ENCODE measurements around the gene CARD14.
"Not testable (repeated sequence)": the region's sequence is repeated elsewhere in the genome, so short reads cannot be mapped to it uniquely, and the experiment has no call there.

Gene CARD14

DNA sequence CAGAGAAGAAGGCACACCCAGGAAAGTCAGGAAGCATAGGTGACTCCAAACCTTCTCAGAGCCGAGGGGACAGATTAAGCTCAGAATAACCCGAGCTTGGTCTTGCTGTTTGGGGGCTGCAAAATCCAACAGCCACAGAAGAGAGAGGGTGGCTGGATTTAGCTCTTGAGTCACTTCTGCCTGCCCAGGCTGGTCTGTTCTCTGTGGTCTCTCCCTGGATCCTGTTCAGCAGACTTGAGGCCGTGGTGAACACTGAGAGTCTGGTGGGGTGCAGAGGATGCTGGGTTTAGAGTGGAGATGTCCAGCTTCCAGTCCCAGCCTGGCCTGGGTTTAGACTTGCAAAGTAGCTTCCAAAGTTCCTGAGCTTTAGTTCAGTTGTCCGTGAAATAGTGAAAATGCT, 59.2 kb downstream of the CARD14 start:
- DNase-seq, result no peak

- DNase-seq, result no peak
Observed at GRCh38 chr17:80232438-80232837, 62.6 kb downstream of the CARD14 start.

DNA sequence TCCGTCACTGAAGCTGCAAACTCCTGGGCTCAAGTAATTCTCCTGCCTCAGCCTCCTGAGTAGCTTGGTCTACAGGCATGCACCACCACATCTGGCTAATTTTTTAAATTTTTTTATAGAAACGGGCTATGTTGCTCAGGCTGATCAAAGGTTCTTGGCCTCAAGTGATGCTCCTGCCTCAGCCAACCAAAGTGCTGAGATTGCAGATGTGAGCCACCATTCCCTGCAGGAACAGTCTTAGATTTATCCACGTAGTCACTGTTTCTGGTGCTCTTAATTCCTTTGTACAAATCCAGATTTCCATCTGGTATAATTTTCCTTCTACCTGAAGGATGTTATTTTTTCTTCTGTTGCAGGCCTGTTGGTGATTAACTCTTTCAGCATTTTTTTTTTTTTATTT, 63.4 kb downstream of the CARD14 start:
- no peak for DNase-seq

DNA sequence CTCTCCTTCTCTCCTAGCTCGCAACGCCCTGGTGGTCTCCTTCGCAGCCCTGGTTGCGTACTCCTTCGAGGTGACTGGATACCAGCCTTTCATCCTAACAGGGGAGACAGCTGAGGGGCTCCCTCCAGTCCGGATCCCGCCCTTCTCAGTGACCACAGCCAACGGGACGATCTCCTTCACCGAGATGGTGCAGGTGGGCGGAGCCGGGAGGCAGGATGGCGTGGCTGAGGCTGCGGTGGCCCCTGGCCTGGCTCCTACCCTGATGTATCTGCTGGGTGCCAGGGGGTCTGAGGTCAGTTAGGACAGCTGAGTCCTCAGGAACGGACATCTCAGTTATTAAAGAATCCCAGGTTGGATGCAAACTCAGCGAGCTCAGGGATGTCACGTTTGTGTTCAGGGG, 67.1 kb downstream of the CARD14 start:
- no peak for DNase-seq

- no peak for DNase-seq
Observed at GRCh38 chr17:80237386-80237785, 67.6 kb downstream of the CARD14 start.

DNA sequence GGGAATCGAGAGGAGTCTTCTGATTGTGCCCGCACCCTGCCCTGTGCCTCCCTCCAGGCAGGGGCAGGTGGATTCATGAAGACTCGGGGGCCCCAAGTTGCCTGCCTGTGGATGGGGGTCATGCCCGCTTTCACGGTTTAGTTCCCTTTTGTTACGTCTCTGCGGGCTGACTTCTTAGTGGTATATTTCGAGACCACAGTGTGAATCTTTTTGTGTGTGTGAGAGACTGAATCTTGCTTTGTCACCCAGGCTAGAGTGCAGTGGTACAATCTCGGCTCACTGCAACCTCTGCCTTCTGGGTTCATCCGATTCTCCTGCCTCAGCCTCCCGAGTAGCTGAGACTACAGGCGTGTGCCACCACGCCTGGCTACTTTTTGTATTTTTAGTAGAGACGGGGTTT, 72.7 kb downstream of the CARD14 start:
- no peak for DNase-seq

GRCh38 chr17:80243526-80244433, 74.0 kb downstream of the CARD14 start:
- no peak for DNase-seq

DNA sequence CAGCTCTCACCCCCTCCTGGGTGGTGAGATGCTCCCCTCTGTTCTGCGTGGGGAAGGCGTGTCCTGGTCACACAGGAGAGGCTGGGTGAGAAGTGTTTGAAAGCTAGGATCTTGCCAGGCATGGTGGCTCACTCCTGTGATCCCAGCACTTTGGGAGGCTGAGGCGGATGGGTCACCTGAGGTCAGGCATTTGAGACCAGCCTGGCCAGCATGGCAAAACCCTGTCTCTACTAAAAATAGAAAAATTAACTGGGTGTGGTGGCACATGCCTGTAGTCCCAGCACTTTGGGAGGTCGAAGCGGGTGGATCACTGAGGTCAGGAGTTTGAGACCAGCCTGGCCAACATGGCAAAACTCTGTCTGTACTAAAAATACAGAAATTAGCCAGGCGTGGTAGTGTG, 74.6 kb downstream of the CARD14 start:
- not testable (repeated sequence) for DNase-seq

DNA sequence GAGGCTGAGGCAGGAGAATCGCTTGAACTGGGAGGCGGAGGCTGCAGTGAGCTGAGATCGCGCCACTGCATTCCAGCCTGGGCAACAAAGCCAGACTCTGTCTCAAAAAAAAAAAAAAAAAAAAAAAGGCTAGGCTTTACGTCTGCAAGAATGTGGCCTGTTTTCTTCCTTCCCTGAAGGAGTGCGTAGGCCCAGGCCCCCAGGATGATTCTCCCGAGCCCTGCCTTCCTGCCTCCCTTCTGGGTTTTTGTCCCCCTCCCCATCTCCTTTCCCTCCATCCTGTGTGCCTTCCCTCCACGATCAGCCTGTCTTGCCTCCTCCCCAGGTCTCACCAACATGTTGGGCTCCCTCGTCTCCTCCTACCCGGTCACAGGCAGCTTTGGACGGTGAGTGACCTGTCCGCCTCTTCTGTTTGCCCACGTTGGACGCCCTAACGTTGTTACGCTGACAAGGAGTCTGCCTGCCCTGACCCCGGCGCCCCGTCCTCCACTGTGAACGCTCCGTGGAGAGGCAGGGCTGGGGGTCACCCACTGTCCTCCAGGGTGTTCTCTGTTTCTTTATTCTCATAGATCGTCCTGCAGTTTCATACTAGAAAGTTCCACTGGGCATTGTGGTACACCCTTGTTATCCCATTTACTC, 75.2 kb downstream of the CARD14 start:
- DNase-seq, result no peak

DNA sequence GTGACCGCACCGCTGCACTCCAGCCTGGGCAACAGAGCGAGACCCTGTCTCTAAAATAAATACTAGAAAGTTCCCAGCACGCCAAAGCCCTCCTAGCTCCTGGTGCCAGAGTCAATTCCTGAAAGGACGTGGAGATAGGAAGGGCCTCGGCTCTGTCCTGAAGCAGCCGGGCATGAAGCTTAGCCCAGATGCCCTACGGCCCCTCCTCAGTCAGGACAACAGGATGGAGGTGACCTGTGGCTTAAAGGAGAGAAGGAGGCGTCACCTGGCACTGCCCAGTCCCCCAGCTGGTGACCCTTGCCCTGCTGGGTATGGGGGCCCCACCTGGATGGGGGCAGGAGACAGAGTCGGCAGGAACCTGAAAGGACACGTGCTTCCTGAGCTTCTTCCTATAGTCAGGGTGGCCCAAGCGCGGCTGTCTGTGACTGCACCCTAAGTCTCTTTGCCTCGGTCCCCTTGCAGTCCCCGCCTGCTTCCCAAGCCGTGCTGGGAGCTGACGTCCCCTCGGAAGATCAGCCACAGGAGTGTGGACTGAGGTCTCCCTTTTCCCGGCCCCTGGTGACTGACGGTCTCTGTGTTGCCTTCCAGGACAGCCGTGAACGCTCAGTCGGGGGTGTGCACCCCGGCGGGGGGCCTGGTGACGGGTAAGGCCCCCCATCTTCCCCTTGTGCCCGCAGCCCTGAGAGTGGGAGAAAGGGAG, 75.9 kb downstream of the CARD14 start:
- no peak for DNase-seq

DNA sequence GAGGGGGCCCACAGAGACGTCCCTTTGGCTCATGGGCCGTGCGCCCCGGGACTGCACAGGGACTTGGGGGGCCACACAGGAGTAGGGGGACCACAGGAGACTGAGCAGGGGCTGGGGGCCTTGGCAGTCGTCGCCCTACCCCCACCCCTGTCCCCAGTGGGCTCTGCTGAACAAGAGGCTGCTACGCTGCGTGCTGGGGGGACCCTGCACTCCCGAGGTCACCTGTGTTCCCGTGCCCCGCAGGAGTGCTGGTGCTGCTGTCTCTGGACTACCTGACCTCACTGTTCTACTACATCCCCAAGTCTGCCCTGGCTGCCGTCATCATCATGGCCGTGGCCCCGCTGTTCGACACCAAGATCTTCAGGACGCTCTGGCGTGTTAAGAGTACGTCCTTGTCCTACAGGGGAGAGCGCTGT, 76.4 kb downstream of the CARD14 start:
- no peak for DNase-seq

DNA sequence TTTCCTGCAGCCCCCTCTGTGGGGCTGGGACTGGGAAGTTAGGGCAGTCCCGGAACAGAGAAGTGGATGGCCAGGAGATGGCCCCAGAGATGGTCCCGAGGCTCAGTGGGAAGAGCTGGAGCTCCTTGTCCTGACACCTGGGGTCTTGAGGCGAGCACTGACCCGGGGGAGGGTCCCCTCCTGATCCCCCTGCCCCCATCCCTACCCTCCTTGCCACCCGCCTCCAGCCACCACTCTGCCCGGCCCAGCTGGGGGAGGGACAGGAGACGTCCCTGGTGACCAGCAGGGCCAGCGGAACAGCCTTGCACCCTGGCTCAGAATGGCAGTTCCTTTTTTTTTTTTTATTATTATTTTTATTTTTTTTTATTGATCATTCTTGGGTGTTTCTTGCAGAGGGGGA, 76.9 kb downstream of the CARD14 start:
- no peak for DNase-seq

GRCh38 chr17:80247561-80247960, 77.7 kb downstream of the CARD14 start:
- no peak for DNase-seq

- DNase-seq, result no peak
Observed at GRCh38 chr17:80248001-80248893, 78.4 kb downstream of the CARD14 start.

DNA sequence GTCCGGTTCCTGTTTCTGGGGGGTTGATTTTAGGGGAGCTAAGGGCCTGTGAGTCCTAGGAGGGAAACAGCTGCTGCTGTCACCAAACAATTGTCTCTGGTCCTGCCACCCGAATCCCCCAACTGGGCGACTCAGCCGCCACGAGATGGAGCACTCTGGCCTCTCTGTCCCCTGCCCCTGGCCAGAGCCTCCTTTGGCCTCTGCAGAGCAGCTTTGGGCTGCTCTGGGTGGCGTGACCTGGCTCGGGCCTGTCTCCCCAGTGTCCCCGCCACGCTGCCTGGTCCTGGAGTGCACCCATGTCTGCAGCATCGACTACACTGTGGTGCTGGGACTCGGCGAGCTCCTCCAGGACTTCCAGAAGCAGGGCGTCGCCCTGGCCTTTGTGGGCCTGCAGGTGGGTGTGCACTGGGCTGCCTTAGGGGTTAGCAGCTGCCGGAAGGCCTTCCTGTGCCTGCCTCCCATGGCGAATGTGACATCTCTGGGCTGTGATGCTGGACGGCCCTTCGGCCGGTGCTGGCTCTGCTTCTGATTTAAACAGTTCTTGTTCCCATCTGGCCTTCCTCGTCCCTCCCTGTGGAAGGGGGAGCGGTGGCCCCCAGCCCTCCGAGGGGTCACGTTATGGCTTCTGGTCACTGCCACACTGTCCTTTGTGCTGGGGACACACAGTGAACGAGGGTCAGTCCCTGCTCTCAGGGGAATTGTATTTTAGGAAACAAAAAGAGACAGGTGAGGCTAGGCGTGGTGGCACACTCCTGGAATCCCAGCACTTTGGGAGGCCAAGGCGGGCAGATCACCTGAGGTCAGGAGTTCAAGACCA, 79.3 kb downstream of the CARD14 start:
- DNase-seq, result no peak

DNA sequence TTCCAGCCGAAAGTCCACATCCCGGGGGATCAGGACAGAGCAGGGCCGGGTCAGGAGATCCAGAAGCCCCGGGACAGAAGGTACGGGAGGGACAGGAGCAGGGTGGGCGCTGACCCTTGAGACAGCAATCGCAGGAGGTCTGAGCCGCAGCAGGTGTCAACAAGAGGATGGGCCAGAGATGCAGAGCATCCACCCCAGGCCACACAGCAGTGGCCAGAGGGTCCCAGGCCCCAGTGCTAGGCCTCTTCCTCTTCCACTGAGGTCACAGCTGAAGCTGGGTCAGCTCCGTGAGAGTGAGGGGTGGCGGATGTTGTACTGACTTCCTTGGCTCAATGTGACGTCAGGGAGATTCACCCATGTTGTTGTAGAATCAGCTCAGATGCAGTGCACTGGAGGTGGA, 82.1 kb downstream of the CARD14 start:
- DNase-seq, result no peak

GRCh38 chr17:80252871-80253270, 83.0 kb downstream of the CARD14 start:
- DNase-seq, result peak; percentile 83

DNA sequence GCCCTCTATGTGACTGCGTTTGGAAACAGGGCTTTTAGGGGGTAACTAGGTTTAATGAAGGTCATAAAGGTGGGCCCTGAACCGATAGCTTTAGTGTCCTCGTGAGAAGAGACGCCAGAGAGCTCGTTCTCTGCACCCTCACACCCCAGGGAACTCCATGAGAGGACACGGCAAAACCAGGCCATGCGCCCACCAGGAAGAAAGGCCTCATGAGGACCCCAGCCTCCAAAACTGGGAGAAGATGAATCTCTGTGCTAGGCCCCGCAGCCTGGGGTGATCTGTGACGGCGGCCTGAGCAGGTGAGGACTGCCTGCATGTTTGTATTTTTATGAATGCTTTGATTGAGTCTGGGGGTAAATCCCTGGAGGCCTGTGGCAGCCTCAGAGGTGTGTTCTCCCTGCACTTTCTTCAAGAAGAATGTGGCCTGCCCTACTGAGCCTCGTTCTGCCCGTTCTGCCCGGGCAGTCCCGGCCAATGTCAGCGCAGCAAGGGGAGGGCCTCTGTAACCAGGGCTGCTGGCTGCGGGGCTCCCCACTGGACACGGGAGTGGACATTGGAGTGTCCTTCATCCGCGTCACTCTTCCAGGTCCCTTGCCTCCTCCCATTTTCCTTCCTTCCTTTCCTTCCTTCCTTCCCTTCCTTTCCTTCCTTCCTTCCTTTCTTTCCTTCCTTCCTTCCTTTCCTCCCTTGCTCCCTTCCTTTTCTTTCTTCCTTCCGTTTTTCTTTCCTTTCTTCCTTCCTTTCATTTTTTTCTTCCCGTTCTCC, 84.0 kb downstream of the CARD14 start:
- DNase-seq, result no peak

DNA sequence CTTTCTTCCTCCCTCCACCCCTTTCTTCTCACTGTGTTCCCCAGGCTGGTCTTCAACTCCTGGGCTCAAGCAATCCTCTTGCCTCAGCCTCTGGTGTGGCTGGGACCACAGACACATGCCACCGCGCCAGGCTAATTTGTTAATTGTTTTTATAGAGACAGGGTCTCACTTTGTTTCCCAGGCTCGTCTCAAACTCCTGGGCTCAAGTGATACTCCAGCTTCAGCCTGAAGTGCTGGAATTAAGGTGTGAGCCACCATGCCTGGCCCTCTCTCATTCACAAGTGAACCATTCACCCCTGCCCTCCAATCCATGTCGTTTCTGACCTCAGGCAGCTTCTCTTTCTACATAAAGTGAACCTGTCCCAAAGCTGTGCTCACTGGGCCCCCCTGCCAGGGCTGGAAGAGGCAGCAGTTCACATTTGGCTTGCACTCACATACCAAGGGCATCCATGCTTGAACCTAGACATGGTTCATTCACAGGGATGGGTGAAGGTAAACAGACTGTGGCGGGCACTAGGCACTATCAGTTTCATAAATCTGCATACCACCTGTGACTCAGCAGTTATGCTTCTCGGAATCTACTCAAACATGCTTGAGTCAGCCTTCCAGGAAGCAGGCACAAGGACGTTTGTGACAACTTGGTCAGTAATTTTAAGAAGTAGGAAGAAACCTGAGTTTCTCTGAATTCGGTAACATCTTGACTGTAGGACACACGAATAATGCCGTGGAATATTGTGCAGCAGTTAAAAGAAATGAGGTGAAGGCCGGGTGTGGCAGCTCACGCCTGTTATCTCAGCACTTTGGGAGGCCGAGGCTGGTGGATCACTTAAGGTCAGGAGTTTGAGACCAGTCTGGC, 84.8 kb downstream of the CARD14 start:
- DNase-seq, result peak; percentile 67

GRCh38 chr17:80256034-80256350, 86.2 kb downstream of the CARD14 start:
- no peak for DNase-seq
